DMS79 (cell line): ENCODE data around the gene KIRREL3.

Source experiments
- DNase-seq: peaks from one replicate; lab custom pipeline; 2025; lab: John Stamatoyannopoulos, UW

The KIRREL3 gene

DNA sequence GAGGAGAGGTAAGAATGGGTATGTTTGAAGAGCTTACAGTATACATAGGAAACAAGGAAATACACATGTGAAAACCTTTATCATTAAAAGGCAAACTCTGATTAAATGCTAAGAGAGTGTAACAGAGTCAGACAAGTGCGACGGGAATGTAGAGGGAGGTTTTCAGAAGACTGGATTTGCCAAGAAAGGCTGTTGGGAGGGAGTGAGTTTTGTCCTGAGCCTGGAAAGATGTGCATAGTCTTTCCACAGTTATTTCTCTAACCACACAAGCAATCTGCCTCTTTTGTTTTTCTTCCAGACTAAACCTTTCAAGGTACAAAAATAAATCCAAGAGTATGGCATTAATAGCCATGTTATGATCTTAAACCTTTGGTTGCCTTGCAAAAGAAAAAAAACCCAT is 170.9 kb downstream of the KIRREL3 start:
- DNase-seq: no peak

DNA sequence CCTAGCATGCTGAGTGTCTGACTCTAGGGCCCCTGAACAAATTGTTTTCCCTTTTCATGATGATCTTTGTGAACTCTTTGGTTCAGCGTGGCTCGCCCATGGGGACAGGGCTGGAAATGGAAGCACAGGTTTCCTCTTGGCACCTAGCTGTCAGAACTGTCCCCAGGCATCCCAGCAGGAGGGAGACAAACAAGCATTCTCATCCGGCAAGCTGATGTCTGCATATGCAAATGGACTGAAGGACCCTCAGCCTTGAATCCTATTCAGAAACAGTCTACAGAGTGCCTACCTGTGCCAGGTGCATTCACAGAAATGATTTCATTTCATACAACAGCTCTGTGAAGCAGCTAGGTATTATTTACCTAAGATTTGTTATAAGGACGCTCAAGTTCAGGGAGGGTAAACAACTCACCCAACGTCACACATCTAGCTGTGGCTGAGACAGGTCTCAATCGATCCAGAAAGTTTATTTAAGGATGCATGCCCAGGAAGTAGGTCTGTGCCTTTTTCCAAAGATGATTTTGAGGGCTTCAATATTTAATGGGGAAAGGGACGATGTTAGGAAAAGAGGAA is 176.4 kb downstream of the KIRREL3 start:
- peak; percentile 99 for DNase-seq

DNA sequence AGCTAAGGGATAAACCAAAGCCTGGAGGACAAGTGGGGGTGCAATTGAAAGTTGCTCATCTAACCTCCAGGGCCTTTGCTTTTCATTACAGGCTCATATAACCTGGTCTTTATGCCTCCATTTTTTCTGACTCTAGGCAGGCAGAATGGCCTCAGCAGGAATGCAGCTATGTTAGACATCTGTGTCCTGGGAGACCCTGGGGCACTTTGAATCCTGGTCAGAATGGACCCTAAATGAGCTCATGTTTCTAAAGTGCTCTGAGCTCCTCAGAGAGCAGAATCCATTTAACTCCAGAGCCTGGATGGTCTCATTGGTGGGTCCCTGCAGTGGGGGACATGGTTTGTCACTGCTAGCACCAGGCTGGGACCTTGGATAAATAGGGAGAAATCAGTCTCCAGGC is 177.3 kb downstream of the KIRREL3 start:
- DNase-seq: peak; percentile 9

DNA sequence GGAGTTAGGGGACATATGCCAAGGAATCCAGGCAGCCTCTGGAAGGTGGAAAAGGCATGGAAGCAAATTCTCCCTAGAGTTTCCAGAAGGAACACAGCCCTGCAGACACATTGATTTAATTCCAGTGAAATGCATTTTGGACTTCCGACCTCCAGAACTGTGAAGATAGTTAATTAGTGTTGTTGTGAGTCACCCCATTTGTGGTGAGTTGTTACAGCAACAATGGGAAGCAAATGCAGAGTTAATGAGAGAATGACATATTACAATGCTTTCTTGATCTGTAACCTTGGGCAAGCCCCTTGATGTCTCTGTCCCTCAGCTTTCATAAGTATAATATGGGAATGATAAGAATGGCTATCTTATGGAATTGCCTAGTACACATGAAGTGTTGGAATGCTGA is 178.7 kb downstream of the KIRREL3 start:
- no peak for DNase-seq

DNA sequence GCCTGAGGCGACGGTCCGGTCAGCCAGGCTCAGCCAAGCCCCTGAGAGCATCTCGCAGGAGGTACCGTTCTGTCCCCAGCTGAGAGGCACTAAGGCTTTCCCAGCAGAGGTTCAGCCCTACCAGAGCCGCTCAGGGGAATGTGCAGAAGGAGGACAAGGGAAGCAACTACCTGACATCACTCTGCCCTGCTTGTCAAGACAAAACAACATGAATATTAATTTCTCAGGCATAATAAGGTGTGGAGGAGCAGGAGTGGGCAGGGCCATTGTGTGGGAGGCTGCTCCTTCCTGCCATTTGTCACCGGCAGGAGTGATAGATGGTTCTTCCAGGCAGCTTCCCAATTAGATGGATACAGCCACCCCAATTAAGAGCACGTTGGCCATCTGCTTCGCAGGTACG is 181.4 kb downstream of the KIRREL3 start:
- DNase-seq: no peak

DNA sequence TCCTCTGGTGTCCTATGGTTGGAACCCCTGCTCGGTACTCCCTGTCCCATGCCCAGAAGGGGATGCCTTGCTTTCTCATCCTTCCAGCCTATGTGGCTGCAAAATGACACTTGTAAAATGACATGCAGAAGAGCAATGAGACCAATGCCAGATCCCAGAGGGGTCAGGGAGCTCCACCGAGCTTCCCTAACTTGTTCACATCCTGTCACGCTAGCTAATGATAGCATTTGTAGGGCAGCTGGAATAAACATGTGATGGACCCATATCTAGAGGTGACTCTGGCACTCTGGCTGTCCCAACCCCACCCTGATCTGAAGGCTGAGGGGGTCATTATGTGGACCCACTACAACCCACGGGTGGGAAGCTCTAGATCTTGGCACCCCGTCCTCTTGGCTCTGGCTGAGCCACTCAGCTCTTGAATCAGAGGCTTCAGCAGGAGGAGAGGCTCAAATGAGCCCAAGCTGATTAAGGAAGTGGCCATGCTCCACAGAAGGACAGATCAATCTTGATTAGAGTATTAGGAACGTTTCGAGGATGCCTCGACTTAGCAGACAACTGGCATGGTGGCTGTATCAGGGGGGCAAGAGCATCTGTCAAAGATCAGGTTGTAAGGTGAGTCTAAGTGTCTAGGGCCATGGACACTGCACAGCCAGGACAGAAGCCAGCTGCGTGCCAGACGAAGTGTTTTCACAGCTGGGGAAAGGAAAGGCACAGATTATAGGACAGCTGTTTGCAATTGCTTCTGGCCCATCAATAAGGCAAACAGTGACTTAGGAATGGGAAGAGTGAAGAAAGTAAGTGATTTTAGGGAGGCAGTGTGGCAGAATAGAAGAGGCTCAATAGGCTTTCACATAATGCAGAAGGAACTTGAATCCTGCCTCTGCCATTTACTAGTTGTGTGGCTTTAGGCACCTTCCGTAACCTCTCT is 182.8 kb downstream of the KIRREL3 start:
- DNase-seq: no peak

DNA sequence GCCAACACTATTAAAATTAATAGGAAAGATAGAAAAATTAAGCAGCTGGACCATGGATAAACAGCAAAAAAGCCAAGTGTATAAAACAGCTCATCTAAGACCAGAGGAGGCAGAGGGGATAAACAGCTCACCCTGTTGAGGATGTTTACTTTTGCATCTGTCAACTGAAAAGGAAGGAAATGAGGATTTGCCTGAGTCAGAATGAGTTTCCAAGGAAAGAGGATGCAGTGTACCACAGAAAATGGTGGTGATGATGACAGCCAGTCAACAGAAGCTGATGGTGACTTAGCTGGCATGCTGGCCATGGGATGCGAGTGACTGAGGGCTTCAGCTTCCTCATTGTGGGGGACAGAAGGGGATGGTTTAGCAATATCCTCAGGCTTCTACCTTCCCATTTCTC is 183.5 kb downstream of the KIRREL3 start:
- DNase-seq: no peak

DNA sequence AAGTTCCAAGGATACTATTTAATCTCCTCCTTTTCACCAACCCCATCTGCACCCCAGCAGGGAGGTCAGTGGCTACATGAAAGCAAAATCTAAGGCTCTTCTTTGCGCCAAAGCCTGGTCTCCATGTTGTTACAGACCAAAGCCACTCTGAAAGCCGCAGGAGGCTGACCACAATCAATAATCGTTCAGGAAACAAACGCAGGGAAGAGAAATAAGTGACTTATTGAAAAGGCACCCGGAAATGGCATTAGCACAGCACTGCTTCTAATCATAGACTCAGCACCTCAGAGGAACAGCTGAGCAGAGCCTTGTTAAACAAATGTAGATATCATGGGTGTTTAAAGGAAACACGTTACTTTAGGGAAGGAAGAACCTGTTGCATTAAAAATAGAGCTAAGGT is 183.9 kb downstream of the KIRREL3 start:
- peak; percentile 58 for DNase-seq

DNA sequence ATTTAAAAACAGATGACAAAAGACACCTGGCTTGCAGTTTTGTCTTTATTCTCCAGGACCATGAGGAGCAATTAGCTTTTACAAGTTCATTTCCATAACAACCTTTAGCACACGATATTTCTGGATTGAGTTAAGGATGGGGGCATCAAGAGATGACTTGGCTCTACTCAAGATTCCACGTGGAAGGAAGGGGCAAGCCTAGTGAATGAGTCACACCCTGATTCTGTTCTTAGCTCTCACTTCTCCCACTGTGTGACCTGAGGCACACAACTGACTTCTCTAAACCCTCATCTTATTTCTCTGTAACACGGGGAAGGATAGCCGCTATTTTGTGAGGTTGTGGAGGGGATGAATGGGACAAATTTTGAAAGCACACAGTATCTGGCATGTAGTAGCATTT is 185.5 kb downstream of the KIRREL3 start:
- DNase-seq: no peak

DNA sequence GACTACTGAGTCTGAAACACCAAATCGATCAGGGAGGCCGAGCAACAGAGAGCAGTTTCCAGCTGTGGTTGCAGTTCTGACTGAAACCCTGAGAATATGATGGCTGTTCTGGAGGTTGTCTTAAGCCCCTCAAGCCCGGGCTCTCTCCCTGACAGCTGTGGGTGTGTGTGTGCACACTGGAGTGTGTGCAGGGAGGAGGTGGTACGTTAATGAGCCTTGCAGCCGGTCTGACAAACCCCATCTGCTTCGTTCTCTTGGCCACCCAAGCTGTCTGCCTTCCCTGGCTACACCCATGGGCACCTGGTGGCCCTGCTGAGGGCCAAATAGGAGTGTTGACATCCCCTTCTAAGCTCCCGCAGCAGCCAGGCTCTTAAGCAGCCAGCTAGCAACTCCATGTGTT is 189.8 kb downstream of the KIRREL3 start:
- no peak for DNase-seq

DNA sequence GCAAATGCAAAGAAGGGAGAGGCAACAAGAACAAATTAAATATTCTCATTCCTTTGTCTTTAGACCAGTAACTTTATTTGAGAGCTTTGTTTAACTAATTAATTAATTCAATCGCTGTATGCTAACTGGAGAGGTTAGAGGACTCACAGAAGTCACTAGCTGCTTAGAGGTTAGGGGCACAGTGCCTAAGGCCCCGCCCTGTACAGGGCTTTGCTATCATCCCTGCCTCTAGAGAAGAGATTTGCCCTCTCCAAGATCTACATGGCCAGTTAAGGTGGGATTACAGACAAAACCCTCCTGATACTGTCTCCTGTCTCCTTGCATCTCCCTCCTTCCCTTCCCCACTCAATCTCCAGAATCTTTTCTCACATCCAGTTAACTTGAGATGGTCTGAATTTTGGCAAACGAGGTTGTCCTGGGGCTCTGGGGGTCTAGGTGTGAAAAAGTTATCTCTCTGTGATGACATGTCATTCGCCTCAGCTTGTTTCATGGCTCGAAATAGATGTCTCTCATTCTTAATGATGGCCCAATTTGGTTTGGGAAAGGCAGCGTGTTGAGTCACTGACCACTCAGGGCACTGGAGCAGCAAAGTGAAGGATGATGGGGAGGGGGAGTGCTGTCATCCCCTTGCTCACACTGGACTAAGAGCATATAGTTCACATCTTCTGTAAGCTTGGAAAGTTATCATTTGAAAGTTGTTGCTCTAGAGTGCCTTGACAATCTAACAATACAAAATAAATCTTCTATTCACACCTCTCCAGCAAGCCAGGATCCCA is 190.9 kb downstream of the KIRREL3 start:
- no peak for DNase-seq

DNA sequence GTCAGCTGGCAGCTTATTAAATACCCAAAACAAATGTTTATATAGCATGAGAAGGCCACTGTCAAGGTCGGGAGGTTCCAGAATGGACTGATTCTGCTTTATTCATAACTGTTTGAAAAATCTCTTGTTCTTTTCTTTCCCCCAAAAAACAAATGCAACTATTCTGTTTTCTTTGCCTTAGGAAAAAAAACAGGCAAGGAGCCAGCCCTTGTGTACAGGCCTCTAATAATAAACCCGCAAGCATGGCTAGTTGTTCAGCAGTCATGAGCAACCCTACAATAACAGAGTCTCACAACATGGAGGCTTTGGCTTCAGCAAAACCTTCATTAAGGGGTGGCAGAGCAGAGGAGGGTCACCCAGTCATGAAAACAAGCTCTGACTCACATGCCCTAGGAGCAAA is 191.7 kb downstream of the KIRREL3 start:
- no peak for DNase-seq

DNA sequence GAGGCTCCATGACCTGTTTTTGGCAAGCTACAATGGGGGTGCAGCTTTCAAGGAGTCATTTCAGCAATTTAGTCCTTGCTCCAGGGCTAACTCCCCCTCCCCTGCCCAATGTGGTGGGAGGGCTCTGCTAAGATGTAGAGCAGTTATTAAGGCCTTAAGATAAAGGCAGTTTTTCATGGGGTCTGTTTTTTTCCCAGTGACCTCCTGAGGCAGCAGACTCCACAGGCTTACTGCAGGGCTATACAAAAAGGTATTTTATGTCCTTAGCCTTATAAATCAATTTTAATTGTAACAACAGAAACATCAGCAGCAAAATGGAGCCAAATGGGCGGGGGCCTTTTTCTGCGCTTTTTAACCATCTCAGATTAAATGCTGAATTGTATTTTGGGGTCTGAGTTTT is 192.3 kb downstream of the KIRREL3 start:
- DNase-seq: no peak

DNA sequence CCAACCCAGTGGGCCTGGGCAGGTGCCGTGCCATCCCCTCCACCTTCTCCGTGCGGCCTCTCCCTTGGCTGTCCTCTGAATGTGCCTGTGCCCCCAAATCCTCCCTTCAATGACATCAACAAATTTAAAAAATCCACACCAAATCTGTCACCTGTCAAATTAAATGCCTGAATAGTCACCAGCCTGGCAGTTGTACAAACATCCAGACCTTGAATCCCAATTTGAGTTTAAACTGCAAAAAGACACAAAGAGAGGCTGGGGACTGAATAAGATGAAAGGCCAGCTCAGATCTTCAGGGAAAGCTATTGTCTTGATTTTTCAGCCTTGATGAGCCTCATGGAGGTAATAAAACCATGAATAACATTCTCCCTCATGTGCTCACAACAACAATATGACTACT is 194.7 kb downstream of the KIRREL3 start:
- no peak for DNase-seq

DNA sequence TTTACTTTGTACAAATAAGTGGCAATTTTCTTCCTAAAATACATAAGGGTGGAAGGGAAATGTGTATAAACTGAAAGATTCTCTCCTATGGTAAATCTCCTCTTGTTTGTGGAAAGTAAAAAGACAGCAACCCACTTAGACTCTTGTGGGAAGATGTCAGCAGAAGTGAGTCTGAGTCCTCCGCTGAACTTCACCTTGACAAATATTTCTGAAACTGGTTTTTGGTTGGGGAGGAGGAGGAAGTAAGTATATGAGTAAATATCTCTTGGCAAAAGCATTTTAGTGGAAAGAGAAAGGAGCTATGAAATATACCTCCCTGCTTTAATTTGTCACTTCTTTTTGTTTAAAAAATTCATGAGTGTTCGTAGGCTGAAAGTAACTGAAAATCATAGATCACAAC is 196.2 kb downstream of the KIRREL3 start:
- no peak for DNase-seq

DNA sequence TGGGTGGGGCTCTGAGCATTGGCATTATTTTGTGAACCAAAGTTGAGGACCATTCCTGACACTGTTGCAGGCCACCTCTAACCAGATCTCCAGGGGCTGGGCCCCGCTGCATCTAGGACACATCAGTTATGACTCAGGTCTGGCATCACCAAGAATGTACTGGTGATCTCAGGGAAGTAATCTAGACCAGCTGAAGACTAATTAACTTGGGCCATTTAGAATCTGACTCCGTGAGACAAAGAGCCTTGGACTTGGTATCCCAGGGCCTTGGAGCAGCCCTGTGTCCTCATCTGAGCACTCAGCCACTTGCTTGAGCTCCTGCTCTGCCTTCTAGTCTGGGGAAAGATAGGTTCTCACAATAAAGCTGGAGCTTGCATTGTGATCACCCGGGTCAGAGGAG is 200.6 kb downstream of the KIRREL3 start:
- no peak for DNase-seq

DNA sequence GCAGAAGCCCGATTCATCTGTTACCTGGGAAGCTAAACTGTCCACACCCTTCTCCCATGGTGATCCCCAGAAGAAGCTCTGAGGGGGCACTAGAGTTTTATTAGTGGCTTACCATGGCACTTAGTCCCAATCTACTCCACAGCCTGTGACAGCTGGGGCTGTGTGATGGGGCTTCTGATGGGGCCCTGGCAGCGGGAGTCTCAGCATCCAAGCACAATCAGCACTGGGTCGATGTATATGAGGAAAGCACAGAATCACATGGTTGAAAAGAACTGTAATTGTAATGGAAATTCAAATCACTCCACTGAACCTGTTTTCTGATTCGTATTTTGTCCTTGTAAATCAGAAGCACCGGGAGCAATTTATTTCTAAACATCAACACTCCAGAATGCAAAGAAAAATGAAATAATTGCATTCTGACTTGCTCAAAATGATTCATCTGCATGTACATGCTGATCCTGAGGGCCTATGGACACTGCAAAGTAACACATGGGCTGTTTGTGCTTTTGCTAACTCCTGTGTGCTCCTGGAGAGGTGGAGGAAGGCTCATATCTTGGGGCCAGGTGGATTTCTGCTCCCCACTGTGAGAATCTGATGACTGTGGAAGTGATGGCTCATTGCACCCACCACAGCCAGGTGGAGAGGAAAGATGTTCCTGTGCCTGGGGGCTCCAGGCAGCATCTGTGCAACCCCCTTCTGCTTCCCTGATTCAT is 203.0 kb downstream of the KIRREL3 start:
- DNase-seq: no peak

DNA sequence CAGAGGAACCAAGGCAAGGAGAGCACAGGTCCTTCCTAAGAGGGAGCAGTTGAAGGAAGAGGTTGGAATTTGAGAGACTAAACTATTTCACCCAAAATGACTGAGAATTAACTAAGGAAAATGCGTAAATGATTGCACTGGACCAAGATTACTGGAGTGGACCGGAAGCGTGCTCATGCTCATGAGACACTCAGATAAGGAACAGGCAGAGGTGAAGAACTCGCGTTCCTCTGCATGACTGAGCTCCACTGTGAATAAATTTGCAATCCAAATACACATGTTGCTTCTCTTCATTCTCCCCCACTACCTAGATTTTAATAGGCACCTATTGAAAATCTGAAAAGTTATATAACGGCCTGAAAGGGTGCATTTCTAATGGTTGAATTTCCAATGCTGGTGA is 207.0 kb downstream of the KIRREL3 start:
- DNase-seq: no peak

DNA sequence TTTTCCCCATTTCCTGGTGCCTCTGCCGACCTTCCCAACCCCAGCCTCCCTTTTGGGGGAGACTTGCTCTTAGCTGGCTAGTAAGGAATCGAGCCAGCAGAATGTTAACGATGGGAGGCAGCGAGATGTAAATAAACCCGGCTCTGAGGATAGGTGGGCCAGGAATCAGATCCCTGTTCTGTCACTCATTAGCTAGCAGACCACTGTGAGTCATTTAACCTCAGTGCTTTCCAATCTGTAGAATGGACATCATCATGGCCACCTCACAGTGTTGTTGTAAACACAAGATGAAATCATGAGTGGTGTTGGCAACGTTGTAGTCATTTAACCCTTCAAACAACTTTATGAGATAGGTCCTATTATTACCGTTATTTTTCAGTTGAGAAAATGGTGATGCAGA is 208.6 kb downstream of the KIRREL3 start:
- no peak for DNase-seq

DNA sequence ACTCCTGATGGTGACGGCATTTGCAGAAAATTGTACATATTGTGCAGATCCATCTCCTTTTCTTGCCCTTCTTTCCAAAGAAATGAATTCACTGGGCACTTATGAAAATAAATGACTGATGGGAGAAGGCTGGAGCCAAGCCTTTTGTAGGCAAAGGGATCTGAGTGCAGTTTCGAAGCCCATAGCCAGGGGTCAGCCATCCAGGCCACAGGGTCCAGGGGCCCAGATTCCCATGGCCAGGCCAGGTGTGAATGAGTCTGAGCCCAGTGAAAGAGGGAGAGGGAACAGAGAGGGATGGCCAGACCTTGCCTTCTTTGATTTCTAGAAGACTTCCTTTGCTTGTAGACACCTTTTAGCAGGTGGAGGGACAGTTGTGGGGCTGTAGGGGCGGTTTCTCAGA is 209.1 kb downstream of the KIRREL3 start:
- DNase-seq: no peak

DNA sequence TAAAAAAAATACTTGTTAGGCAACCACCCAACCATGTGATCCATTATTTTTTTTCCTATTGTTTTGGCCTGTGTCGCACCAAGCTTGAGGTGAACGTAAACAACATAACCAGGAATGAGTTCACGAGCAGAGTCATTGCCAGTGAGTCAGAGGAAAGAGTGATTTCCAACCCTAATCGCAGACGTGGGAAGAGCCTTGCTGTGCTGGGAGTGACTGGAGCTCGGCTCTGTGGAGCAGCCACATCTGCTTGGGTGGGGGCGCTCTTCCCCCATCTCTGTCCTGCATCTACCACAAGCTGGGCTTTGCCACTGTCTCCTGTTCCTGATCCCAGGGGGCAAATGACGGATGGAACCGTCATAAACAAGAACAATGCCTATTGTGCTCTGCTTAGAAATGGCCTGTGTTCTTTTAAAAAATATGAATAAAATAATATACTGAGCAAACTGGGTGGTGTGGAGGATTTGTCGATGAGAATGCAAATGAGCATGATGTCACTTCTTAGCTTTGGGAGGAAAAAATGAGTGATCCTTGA is 210.0 kb downstream of the KIRREL3 start:
- no peak for DNase-seq

DNA sequence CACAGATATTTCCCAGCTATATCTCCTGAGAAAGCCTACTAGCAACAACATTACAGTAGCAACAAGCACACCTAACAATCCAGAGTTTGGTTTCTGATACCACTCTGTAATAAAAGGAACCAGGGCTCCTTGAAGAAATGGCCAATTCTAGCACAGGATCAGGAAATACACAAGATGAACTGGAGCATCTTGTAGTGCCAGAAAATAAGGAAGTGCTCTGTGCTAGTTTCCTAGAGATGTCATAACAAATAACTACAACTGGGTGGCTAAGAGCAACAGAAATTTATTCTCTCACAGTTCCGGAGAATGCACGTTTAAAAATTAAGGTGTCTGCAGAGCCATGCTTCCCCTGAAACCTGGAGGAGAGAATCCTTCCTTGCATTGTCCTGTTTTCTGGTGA is 217.8 kb downstream of the KIRREL3 start:
- DNase-seq: no peak
